ENCODE data around the gene CCNL2.

CCNL2 gene

DNA sequence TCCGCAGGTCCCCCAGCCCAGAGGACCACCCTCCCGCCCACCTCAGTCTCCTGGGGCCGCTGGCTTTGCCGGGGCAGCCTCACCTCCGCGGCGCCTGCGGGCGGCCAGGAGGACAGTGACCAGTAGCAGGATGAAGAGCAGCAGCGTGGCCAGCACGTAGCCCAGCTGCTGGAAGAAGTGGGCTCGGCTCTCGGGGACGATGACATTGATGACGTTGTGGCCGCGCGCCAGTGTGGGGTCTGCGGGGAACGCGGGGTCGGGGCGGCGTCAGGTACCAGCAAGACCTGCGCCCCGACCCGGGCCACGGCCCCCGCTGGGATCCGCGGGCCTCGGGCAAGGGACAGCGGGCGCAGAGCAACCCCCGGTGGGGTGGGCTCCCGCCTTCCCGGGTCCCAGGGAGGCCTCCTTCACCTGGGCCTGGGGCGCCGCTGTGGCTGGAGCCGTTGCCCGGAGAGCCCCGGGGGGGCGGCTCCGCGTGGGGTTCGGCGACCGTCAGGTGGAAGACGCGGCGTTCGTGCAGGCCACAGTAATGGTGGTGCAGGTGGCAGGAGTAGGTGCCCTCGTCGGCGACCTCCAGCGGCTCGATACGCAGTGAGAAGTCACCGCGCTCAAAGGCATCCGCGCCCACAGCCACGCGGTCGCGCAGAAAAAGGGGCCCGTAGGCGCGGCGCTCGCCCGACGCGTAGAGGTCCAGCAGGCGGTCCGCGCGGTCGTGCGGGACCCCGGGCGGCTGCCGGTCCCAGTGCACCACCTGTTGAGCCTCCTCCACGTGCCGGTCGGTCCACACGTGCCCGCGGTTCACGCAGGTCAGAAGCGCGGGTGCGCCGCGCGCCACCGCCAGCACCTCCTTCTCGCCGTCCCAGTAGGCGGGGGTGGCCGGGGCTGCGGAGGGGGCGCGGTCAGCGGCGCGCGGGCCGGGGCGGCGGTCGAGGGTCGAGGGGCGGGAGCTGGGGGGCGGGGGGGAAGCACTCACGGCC, 44.6 kb downstream of the CCNL2 start:
- DNase-seq, result no peak

GRCh38 chr1:1353389-1354151, 45.6 kb downstream of the CCNL2 start:
- DNase-seq, result peak; percentile 59

- DNase-seq, result peak; percentile 93
Measured at GRCh38 chr1:1352786-1353388, 46.2 kb downstream of the CCNL2 start.

- no peak for DNase-seq
Measured at GRCh38 chr1:1351511-1352427, 47.4 kb downstream of the CCNL2 start.

GRCh38 chr1:1349256-1350012, 49.7 kb downstream of the CCNL2 start, which contains the start of gene DVL1:
TSS of gene DVL1 (minus strand) at chr1:1349418. CDS start at chr1:1349065, 353 bp downstream.
- DNase-seq, result peak; percentile 60

DNA sequence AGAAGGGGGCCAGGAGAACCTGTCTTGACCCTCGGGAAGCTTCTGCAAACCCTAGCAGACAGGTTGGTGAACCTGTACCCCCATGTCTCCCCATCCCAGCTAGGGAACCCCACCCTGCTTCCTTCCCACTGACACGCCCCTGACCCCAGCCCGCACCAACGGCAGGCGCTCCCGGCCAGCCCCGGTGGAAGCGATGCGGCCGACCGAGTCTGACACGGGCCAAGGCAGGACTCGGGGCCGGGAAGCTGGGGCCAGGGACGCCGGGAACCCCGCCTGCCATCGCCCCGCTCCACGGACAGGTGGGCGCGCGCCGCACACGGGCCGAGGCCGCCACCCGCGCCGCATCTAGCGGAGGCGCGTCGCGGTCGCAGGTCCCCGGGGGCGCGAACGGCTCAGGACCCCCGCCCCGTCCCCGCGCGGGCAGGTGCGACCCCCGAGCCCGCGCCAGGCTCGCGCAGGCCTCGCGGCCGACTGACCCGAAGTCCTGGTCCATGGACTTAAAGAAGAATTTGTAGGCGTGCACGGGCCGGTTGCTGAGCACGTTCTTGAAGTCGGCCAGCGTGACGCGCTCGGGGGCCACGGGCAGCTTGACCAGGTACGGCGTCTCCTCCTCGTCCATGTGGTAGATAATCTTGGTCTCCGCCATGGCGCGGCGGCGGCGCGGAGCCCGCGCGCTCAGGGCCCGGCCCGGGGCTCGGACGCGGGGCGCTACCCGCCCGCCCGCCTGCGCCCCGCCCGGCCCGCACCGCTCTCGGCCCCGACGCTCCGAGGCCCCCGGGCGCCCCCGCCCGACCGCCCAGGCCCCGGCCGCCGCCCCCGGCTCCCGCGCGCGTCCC, 50.5 kb downstream of the CCNL2 start:
- no peak for DNase-seq

DNA sequence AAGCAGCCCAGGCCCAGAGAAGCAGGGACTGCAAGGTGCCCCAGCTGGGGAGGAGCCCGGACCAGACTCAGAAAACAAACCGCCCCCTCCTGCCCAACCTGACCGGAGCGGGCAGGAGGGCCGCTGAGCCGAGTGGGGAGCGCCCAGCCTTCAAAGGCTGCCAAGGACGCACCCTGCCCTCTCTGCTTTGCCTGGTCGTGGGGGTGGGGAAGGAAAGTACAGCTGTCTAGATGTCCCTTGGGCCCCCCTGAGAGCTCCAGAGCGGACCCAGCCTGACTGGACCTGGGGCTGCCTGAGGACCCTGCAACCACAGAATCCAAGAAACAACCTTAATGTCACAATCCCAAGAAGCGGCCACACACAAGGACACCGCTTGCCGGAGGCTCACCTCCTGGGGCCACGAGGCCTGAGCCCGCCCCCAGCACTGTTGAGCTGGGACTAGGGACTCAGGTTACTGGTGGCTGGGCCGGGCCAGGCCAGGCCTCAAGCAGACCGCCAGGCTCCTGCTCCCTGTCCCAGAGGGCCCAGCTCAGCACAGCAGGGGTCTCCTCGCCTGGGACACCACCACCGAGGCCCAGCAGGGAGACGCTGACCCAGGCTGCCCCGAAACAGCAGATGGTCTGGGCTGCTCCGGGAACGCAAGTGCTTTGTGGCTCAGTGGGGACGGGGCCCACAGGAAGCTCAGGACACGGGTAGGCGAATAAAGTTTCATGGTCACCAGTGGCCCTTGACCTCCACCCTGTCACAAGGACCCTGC, 51.3 kb downstream of the CCNL2 start:
- DNase-seq, result no peak

DNA sequence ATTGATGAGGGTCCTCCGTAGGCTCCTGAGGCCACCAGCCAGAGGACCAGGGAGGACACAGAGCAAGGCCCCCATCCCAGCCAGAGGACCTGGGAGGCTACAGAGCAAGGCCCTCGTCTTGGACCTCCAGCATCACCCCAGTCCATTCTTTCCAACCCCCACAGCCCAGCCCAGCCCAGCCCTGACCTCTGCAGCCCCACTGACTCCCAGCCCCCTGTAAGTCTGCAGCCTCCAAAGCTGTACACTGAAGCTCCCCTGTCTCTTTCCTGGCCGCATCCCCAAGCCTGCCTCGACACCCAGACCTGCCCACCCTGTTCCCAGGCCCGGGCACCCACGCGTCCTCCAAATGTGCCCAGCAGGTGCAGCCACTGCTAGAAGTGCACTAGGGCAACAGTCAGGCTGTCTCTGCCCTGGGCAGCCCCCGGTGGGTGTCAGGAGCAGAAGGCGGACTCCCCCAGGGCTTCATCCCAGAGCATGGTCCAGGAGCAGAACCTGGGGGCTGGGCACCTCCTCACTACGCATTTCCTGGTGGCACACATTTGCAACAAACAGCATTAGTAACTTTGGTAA, 52.0 kb downstream of the CCNL2 start:
- no peak for DNase-seq

DNA sequence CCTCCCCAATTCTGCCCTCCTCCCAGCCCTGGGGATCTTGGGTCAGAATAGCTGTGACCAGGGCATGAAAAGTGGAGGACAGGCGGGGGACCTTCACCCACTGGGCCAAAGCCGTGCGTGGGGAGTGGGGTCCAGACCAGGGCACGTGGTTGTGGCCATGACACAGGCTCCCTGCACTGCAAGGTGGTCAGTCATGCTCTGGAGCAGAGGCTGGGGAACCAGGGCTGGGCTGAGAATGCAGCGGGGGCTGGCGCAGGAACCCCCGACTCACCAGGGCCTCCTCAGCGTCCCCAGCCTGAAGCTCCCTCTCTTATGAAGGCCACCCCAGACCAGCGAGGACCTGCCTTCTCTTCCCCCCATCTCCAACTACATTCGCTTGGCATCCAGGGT, 52.6 kb downstream of the CCNL2 start:
- no peak for DNase-seq

DNA sequence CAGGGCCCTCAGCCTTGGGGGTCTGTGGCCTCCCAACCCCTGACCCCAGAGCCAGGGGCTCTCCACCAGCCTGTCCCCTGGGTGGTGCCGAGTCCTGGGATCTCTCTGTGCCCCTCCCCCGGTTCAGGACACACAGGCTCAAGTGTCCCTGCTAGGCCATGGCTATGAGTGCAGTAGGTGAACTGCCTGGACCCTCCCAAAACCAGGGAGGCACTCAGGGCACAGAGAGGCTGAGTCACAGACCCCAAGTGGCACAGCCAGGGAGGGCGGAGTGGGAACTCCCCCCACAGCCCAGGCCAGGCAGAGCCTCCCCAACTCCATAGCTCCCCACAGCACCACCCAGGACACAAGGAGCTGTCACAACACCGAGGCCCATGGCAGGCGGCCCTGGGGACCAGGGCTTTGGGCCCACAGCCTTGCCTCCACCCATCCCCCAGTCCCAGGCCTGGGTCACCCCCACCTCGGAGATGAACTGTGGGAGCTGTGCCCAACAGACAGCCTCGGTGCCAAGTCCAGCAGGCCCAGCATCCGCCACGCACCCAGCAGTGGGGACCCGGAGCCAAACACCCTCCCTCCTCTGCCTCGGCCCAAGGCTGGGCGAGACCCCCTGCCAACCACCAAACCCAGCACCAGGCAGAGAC, 53.2 kb downstream of the CCNL2 start:
- no peak for DNase-seq

DNA sequence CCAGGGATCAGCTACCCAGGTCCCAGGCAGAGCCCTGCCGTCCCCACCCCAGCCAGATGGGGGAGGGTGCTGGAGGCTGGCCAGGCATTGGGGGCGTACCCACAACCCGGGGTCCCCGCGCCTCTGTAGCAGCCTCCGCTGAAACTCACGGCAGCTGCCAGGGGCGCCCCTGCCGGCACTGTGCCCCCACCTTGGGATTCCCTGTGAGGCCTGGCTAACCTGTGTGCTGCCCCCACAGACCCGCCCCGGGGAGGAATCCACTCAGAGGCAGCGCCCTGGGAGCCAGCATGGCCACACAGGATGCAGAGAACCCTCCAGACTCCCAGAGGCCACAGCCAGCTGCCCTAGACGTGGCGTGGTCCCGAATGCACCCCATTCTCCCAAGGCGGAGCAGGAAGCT, 53.8 kb downstream of the CCNL2 start:
- no peak for DNase-seq

- DNase-seq, result no peak
Measured at GRCh38 chr1:1344655-1345361, 54.3 kb downstream of the CCNL2 start.

DNA sequence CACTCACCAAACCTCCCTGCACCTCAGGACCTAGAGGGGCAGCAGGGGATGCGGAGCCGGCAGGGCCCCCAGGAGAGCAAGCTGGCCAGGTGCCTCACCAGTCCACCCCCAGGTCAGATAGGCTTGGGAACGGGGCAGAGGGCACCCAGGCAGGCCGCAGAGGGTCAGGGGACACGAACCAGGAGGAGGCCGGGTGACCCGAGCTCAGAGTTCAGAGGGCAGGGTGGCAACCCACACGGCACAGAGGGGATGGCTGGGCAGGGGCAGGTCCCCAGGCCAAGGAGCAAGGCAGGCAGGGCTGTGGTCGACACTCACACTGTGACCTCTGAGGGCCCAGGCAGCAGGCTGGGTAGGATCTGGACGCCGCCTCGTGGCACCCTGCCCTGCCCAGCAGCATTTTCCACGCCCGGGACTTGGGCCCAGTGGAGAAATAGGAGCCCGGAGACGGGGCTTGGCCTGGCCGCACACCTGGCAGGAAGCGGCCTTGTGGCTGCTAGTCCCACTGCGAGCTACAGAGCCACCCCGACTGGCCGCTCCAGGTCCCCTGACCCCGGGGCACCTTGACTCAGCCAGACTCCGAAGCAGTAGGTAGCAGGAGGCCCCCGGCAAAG, 55.2 kb downstream of the CCNL2 start:
- no peak for DNase-seq

- DNase-seq, result no peak
Measured at GRCh38 chr1:1342584-1343115, 56.5 kb downstream of the CCNL2 start.

- DNase-seq, result no peak
Measured at GRCh38 chr1:1342061-1342562, 57.0 kb downstream of the CCNL2 start.

DNA sequence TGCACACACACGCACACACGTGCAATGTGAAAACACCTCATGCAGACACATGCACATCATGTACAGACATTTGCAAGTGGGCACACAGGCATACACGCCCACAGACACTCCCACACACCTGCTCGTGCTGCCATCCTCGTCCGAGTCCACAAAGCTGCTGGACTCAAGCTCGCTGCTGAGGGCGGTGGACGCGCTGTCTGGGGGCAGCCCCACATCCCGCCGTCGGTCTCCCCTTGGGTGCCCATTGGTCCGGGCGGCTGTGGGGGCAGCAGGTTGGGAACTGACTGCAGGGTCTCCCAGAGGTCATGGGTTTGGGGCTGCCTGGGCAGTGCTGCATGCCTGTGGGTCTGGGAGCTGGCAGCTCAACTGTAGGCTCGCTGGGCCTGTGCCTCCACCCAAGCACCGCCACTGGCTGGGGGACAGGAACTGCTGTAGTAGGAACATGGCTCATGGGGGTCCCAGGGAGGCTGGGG, 57.5 kb downstream of the CCNL2 start:
- DNase-seq, result no peak

Measured in NCI-H2171 treated with DMSO at 0.1 percent for 48 hours (cell line).